ENCODE measurements around the gene SEC14L2. TPM values are rescaled to one million over a fixed set of nuclear protein-coding genes. Genes with fewer than 3 reads are reported as not detected.
A peak's percentile ranks its signal among the peaks of the same experiment; 100 is the strongest.

SEC14L2 gene
- polyA plus RNA-seq, 2 of the 4 experiments (the other 2 are of a cell fraction), result 12.8 to 15.2 TPM

DNA sequence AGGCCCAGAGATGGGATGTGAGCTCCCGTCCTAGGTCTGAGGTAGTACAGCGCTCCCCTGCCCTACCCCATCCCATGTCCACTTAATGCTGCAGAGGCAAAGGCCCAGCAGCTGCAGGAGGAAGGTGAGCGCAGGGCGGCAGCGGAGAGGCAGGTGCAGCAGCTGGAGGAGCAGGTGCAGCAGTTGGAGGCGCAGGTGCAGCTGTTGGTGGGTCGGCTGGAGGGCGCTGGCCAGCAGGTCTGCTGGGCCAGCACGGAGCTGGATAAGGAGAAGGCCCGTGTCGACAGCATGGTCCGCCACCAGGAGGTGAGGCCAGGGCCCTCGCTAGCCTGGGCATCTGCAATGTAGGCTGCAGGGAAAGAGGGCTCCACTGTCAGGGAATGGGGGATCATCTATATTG is 24.8 kb upstream of the SEC14L2 start:
- Histone ChIP-seq H3K4me3 (no peak overlapping the region), H3K4me2 (no peak overlapping the region), H3K4me1 (no peaks in the 10 kb centered on the region), H3K27ac (no peak overlapping the region), H3K9me3 (no peaks in the 10 kb centered on the region)
- POLR2A ChIA-PET, result no interaction called here
- no peak for DNase-seq (ENCODE audit: low read depth in 1 of 2, low spot score in 1 of 2)
- TF ChIP-seq MAFK (IDR thresholded peaks at IDR 0.05; ENCODE audit: partially characterized antibody) (no peak), FOSL2 (IDR thresholded peaks at IDR 0.05) (no peak), FOSL2 (CRISPR knock-in tag; IDR thresholded peaks at IDR 0.05) (no peak), NPAS2 (CRISPR knock-in tag; IDR thresholded peaks at IDR 0.05; ENCODE audit: borderline replicate concordance) (no peak), RNF2 (IDR thresholded peaks at IDR 0.05; ENCODE audit: borderline replicate concordance, low read depth) (no peak), JUNB (IDR thresholded peaks at IDR 0.05) (no peak), HOXB13 (CRISPR knock-in tag; IDR thresholded peaks at IDR 0.05; ENCODE audit: low read depth) (no peak), POLR2A (IDR thresholded peaks at IDR 0.05; ENCODE audit: low read length) (no peak), BHLHE40 (IDR thresholded peaks at IDR 0.05; ENCODE audit: low read depth, low read length) (no peak), NFE2L2 (conservative IDR thresholded peaks at IDR 0.05; ENCODE audit: low read length) (no peak), GATA3 (IDR thresholded peaks at IDR 0.05; ENCODE audit: borderline replicate concordance) (no peak), RCOR1 (IDR thresholded peaks at IDR 0.05; ENCODE audit: low read depth, low read length) (no peak), HOXB5 (CRISPR knock-in tag; IDR thresholded peaks at IDR 0.05) (no peak)
- TF ChIP-seq, protein P1, sequence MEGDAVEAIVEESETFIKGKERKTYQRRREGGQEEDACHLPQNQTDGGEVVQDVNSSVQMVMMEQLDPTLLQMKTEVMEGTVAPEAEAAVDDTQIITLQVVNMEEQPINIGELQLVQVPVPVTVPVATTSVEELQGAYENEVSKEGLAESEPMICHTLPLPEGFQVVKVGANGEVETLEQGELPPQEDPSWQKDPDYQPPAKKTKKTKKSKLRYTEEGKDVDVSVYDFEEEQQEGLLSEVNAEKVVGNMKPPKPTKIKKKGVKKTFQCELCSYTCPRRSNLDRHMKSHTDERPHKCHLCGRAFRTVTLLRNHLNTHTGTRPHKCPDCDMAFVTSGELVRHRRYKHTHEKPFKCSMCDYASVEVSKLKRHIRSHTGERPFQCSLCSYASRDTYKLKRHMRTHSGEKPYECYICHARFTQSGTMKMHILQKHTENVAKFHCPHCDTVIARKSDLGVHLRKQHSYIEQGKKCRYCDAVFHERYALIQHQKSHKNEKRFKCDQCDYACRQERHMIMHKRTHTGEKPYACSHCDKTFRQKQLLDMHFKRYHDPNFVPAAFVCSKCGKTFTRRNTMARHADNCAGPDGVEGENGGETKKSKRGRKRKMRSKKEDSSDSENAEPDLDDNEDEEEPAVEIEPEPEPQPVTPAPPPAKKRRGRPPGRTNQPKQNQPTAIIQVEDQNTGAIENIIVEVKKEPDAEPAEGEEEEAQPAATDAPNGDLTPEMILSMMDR (IDR thresholded peaks at IDR 0.05), result no peak
- TF ChIP-seq, protein P2, sequence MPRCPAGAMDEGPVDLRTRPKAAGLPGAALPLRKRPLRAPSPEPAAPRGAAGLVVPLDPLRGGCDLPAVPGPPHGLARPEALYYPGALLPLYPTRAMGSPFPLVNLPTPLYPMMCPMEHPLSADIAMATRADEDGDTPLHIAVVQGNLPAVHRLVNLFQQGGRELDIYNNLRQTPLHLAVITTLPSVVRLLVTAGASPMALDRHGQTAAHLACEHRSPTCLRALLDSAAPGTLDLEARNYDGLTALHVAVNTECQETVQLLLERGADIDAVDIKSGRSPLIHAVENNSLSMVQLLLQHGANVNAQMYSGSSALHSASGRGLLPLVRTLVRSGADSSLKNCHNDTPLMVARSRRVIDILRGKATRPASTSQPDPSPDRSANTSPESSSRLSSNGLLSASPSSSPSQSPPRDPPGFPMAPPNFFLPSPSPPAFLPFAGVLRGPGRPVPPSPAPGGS (IDR thresholded peaks at IDR 0.05), result no peak
- TF ChIP-seq, protein P3, sequence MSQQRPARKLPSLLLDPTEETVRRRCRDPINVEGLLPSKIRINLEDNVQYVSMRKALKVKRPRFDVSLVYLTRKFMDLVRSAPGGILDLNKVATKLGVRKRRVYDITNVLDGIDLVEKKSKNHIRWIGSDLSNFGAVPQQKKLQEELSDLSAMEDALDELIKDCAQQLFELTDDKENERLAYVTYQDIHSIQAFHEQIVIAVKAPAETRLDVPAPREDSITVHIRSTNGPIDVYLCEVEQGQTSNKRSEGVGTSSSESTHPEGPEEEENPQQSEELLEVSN (IDR thresholded peaks at IDR 0.05; ENCODE audit: borderline replicate concordance, low read depth), result no peak
- TF ChIP-seq, protein P4, sequence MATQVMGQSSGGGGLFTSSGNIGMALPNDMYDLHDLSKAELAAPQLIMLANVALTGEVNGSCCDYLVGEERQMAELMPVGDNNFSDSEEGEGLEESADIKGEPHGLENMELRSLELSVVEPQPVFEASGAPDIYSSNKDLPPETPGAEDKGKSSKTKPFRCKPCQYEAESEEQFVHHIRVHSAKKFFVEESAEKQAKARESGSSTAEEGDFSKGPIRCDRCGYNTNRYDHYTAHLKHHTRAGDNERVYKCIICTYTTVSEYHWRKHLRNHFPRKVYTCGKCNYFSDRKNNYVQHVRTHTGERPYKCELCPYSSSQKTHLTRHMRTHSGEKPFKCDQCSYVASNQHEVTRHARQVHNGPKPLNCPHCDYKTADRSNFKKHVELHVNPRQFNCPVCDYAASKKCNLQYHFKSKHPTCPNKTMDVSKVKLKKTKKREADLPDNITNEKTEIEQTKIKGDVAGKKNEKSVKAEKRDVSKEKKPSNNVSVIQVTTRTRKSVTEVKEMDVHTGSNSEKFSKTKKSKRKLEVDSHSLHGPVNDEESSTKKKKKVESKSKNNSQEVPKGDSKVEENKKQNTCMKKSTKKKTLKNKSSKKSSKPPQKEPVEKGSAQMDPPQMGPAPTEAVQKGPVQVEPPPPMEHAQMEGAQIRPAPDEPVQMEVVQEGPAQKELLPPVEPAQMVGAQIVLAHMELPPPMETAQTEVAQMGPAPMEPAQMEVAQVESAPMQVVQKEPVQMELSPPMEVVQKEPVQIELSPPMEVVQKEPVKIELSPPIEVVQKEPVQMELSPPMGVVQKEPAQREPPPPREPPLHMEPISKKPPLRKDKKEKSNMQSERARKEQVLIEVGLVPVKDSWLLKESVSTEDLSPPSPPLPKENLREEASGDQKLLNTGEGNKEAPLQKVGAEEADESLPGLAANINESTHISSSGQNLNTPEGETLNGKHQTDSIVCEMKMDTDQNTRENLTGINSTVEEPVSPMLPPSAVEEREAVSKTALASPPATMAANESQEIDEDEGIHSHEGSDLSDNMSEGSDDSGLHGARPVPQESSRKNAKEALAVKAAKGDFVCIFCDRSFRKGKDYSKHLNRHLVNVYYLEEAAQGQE (IDR thresholded peaks at IDR 0.05), result no peak
- WGBS (ENCODE audit: missing lambda C conversion rate), result 90% methylated on average over 13 of the region's 13 CpGs
- FAIRE-seq, result no peak
- peak in 1 of 2 experiments; percentile 8; a peak in 1 of 6 replicates for ATAC-seq
- CTCF ChIA-PET, result interaction anchor here (1.2 kb wide), 1 partner anchor 16 kb away, joined by 3 read pairs; the partner anchor contains the start of gene RNF215

DNA sequence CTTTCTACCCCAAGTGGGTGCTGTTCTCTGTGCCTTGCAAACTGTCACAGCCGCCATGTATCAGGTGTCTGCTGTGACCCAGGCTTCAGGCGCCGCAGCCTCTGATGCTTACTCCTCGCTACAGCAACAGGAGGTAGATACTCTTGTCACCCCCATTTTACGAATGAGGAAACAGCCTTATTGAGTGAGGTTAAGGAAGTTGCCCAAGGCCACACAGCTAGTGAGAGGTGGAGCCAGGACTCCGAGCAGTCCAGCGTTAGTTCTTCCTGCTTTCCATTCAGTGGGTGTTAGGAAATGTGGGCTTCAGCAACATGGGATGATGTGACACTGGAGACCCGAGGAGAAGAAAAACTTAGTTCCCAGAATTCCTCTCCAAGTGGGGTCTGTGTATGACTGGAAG is 23.9 kb upstream of the SEC14L2 start:
- FAIRE-seq (no peak), DNase-seq (ENCODE audit: low read depth in 1 of 2, low spot score in 1 of 2) (no peak), ATAC-seq (no peak)
- Histone ChIP-seq H3K27ac (no peak overlapping the region), H3K9me3 (no peaks in the 10 kb centered on the region), H3K4me1 (no peaks in the 10 kb centered on the region), H3K4me2 (no peak overlapping the region), H3K4me3 (no peak overlapping the region)
- ChIA-PET CTCF (interaction anchor here (1.2 to 1.6 kb wide), 2 partner anchors 15 to 85 kb away, joined by 3 to 4 read pairs; partner anchors contain the start of gene RNF215), POLR2A (no interaction called here)
- WGBS (ENCODE audit: missing lambda C conversion rate), result 81% methylated on average over 7 of the region's 8 CpGs
- TF ChIP-seq, protein P5, sequence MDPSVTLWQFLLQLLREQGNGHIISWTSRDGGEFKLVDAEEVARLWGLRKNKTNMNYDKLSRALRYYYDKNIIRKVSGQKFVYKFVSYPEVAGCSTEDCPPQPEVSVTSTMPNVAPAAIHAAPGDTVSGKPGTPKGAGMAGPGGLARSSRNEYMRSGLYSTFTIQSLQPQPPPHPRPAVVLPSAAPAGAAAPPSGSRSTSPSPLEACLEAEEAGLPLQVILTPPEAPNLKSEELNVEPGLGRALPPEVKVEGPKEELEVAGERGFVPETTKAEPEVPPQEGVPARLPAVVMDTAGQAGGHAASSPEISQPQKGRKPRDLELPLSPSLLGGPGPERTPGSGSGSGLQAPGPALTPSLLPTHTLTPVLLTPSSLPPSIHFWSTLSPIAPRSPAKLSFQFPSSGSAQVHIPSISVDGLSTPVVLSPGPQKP (IDR thresholded peaks at IDR 0.05; ENCODE audit: low read depth, low read length), result no peak
- TF ChIP-seq RFX5 (IDR thresholded peaks at IDR 0.05) (no peak), EP300 (IDR thresholded peaks at IDR 0.05) (no peak), CHD4 (IDR thresholded peaks at IDR 0.05; ENCODE audit: borderline replicate concordance) (no peak), GATA3 (IDR thresholded peaks at IDR 0.05; ENCODE audit: borderline replicate concordance) (no peak), BHLHE40 (IDR thresholded peaks at IDR 0.05; ENCODE audit: low read depth, low read length) (no peak), RAD21 (conservative IDR thresholded peaks at IDR 0.05 in 1 of 2, IDR thresholded peaks at IDR 0.05 in 1 of 2) (no peak), MYC (IDR thresholded peaks at IDR 0.05; ENCODE audit: borderline replicate concordance, low read length) (no peak), FOSB (CRISPR knock-in tag; IDR thresholded peaks at IDR 0.05) (no peak), ZSCAN20 (CRISPR knock-in tag; IDR thresholded peaks at IDR 0.05) (no peak), EHMT2 (IDR thresholded peaks at IDR 0.05; ENCODE audit: low read depth) (no peak)
- TF ChIP-seq, protein P2 (IDR thresholded peaks at IDR 0.05), result no peak
